A549 (cell line): Measurements from ENCODE around the gene HMG20A. TPM values are rescaled to one million over a fixed set of nuclear protein-coding genes. Genes with fewer than 3 reads are reported as not detected.

ENCODE experiments used
- ATAC-seq, 2 experiments: fragments of 200-7000 bp in 1 of 2; fragments of >200 bp in 1 of 2; cut with Nextera tagmentation in 1 of 2; cut with Tn5 transposase in 1 of 2; 3 replicates each; pipeline versions ENCODE4 v1.8.0 to v1.9.1; 2018 to 2020; ENCODE audit warnings: mild to moderate bottlenecking in 1 of 2, moderate library complexity in 1 of 2
- CTCF ChIA-PET: fragments of 300-600 bp; sonication (Branson Sonifier 250); formaldehyde crosslinking; extraction: SDS; loops from one replicate; lab custom pipeline; 2021; ENCODE audit warnings: antibody characterized with exemption, inconsistent platforms; lab: Yijun Ruan, JAX
- POLR2A ChIA-PET: fragments of 350-600 bp; formaldehyde crosslinking; extraction: SDS; loops from one replicate; lab custom pipeline; 2021; ENCODE audit warnings: antibody characterized with exemption, inconsistent platforms; lab: Yijun Ruan, JAX
- DNase-seq, 2 experiments: peaks; one replicate each; pipeline versions ENCODE4 v3.0.0 to v3.0.0-alpha.2; 2011 to 2016; ENCODE audit warnings: low read depth in 1 of 2, low spot score in 1 of 2
- FAIRE-seq: peaks from 2 replicates; lab custom pipeline; 2011; peaks lifted over from hg19 to GRCh38; lab: Jason Lieb, UNC
- H3K27ac ChIP-seq, 2 experiments: fragments of >200 bp; sonication (Bioruptor Twin); formaldehyde crosslinking; 3 replicates each; pipeline ENCODE4 v1.5.1; 2016 to 2017
- H3K4me1 ChIP-seq: fragments of >200 bp; sonication (Bioruptor Twin); formaldehyde crosslinking; 3 replicates; pipeline ENCODE4 v1.6.1; 2016
- H3K4me2 ChIP-seq: fragments of >200 bp; sonication (Bioruptor Twin); formaldehyde crosslinking; 3 replicates; pipeline ENCODE4 v1.6.1; 2016
- H3K4me3 ChIP-seq: fragments of >200 bp; sonication (Bioruptor Twin); formaldehyde crosslinking; 3 replicates; pipeline ENCODE4 v1.5.1; 2016
- H3K9me3 ChIP-seq: fragments of >200 bp; sonication (Bioruptor Twin); formaldehyde crosslinking; 3 replicates; pipeline ENCODE4 v1.6.1; 2016
- EHMT2 ChIP-seq: fragments of 200-600 bp; sonication (generic); IDR thresholded peaks from 2 replicates; pipeline ENCODE4 v1.6.1; 2016; ENCODE audit warnings: antibody characterized with exemption, low read depth, mild to moderate bottlenecking, moderate library complexity
- EP300 ChIP-seq, 2 experiments: fragments of >200 bp; sonication (Bioruptor Twin); formaldehyde crosslinking; IDR thresholded peaks; 2 replicates in 1 of 2; 3 replicates in 1 of 2; pipeline ENCODE4 v1.6.1; 2016 to 2017
- ESRRA ChIP-seq: fragments of 150-350 bp; IDR thresholded peaks from 2 replicates; pipeline ENCODE4 v1.6.1; 2014; ENCODE audit warnings: mild to moderate bottlenecking, low read length, borderline replicate concordance
- FOSB ChIP-seq: fragments of 250-450 bp; sonication (Bioruptor Pico); IDR thresholded peaks from 2 replicates; pipeline ENCODE4 v1.5.0; 2020; ENCODE audit warnings: mild to moderate bottlenecking, moderate library complexity
- HDAC2 ChIP-seq: fragments of 200-600 bp; sonication (generic); IDR thresholded peaks from 2 replicates; pipeline ENCODE4 v1.6.1; 2016
- JUN ChIP-seq, 2 experiments: fragments of >200 bp; sonication (Bioruptor Twin); formaldehyde crosslinking; IDR thresholded peaks; 2 replicates in 1 of 2; 3 replicates in 1 of 2; pipeline ENCODE4 v1.6.1; 2016 to 2017
- JUNB ChIP-seq: fragments of >200 bp; sonication (Bioruptor Twin); formaldehyde crosslinking; IDR thresholded peaks from 2 replicates; pipeline ENCODE4 v1.6.1; 2016
- KDM1A ChIP-seq: fragments of 200-600 bp; sonication (generic); IDR thresholded peaks from 2 replicates; pipeline ENCODE4 v1.6.1; 2016; ENCODE audit warnings: low read depth, mild to moderate bottlenecking
- MAFK ChIP-seq: fragments of 450-650 bp; IDR thresholded peaks from 2 replicates; pipeline ENCODE4 v1.6.1; 2014; ENCODE audit not compliant: partially characterized antibody
- PHF8 ChIP-seq: fragments of 200-600 bp; sonication (generic); IDR thresholded peaks from 2 replicates; pipeline ENCODE4 v1.6.1; 2016; ENCODE audit warnings: low read depth, mild to moderate bottlenecking, antibody characterized with exemption, moderate library complexity, borderline replicate concordance
- POLR2A ChIP-seq: IDR thresholded peaks from 2 replicates; pipeline ENCODE4 v1.6.1; 2012; ENCODE audit warnings: mild to moderate bottlenecking, low read length
- SMC3 ChIP-seq: fragments of >200 bp; sonication (Bioruptor Twin); formaldehyde crosslinking; IDR thresholded peaks from 3 replicates; pipeline ENCODE4 v1.6.1; 2018; ENCODE audit warnings: inconsistent platforms
- SREBF2 ChIP-seq: fragments of 450-650 bp; IDR thresholded peaks from 2 replicates; pipeline ENCODE4 v1.6.1; 2014; ENCODE audit warnings: mild to moderate bottlenecking, moderate library complexity
- TP53 ChIP-seq: fragments of 250-450 bp; sonication (Bioruptor Pico); IDR thresholded peaks from 2 replicates; pipeline ENCODE4 v1.5.0; 2021; ENCODE audit warnings: mild to moderate bottlenecking, moderate library complexity
- ZC3H11A ChIP-seq: fragments of 450-650 bp; IDR thresholded peaks from 2 replicates; pipeline ENCODE4 v1.6.1; 2014; ENCODE audit warnings: antibody characterized with exemption, mild to moderate bottlenecking
- ZNF302 ChIP-seq: fragments of 250-450 bp; sonication (Bioruptor Pico); IDR thresholded peaks from 2 replicates; pipeline ENCODE4 v1.9.0; 2021; ENCODE audit warnings: inconsistent platforms, mild to moderate bottlenecking, moderate library complexity
- WGBS: methylation state at CpG from one replicate; pipeline ENCODE4 v1.1.6; 2017; ENCODE audit errors: missing lambda C conversion rate; 5-methylcytosine and 5-hydroxymethylcytosine counted together
- polyA plus RNA-seq, 4 experiments: library from polyadenylated mRNA; depleted of rRNA in 3 of 4; stranded (reverse); fragments of >200 nt; fragmentation: RNase III in 1 of 4; extraction: RNeasy Plus Mini Kit Qiagen cat#74134 plus additional on column Dnase treatment in 1 of 4; gene quantifications; 2 replicates in 3 of 4; 3 replicates in 1 of 4; pipeline ENCODE4 v1.2.3, GENCODE V29; 2011 to 2017
- TF ChIP-seq, protein P1 (sequence below): fragments of 250-450 bp; sonication (Bioruptor Pico); IDR thresholded peaks from 2 replicates; pipeline ENCODE4 v1.5.0; 2021; ENCODE audit warnings: mild to moderate bottlenecking, moderate library complexity, borderline replicate concordance
- TF ChIP-seq, protein P2 (sequence below): fragments of 450-650 bp; IDR thresholded peaks from 2 replicates; pipeline ENCODE4 v1.6.1; 2014; ENCODE audit warnings: antibody characterized with exemption
- TF ChIP-seq, protein P3 (sequence below): fragments of 150-350 bp; IDR thresholded peaks from 2 replicates; pipeline ENCODE4 v1.6.1; 2014; ENCODE audit warnings: low read depth, mild to moderate bottlenecking, low read length
- TF ChIP-seq, protein P4 (sequence below): IDR thresholded peaks from 2 replicates; pipeline ENCODE4 v1.6.1; 2012
- TF ChIP-seq, protein P5 (sequence below): fragments of >200 bp; sonication (Bioruptor Twin); formaldehyde crosslinking; IDR thresholded peaks from 2 replicates; pipeline ENCODE4 v1.6.1; 2016

Gene HMG20A
- polyA plus RNA-seq, 2 of the 4 experiments (the other 2 are of a cell fraction) = 29.5 to 85.1 TPM

DNA sequence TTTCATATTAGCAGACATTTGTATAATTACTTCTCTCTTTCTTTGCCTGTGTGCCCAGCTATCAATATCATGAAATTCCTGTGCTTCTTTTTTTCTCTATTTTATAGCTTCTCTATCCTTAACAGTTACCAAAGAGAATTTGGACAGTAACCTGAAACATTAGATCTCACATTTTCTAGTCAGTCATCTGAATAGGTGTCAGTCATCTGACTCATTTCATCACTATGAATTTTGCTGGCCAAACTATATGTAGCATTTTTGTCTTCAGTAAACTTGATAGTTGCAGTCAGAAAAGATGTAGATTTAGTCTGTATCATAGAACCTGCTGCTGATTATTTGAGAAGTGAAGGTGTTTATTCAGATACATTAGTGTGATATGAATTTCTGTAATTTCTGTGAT lies 52.6 kb downstream of the HMG20A start:
- no peak for TF ChIP-seq SREBF2
- no peak for TF ChIP-seq ZC3H11A
- TF ChIP-seq HDAC2 = no peak
- TF ChIP-seq FOSB (CRISPR knock-in tag) = no peak
- TF ChIP-seq JUN (IDR thresholded peaks at IDR 0.05) = no peak
- TF ChIP-seq, protein P1, sequence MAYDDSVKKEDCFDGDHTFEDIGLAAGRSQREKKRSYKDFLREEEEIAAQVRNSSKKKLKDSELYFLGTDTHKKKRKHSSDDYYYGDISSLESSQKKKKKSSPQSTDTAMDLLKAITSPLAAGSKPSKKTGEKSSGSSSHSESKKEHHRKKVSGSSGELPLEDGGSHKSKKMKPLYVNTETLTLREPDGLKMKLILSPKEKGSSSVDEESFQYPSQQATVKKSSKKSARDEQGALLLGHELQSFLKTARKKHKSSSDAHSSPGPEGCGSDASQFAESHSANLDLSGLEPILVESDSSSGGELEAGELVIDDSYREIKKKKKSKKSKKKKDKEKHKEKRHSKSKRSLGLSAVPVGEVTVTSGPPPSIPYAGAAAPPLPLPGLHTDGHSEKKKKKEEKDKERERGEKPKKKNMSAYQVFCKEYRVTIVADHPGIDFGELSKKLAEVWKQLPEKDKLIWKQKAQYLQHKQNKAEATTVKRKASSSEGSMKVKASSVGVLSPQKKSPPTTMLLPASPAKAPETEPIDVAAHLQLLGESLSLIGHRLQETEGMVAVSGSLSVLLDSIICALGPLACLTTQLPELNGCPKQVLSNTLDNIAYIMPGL = no peak
- TF ChIP-seq POLR2A = no peak
- no peak for TF ChIP-seq TP53 (CRISPR knock-in tag)
- TF ChIP-seq, protein P2, sequence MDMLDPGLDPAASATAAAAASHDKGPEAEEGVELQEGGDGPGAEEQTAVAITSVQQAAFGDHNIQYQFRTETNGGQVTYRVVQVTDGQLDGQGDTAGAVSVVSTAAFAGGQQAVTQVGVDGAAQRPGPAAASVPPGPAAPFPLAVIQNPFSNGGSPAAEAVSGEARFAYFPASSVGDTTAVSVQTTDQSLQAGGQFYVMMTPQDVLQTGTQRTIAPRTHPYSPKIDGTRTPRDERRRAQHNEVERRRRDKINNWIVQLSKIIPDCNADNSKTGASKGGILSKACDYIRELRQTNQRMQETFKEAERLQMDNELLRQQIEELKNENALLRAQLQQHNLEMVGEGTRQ = no peak
- no peak for TF ChIP-seq SMC3
- ChIA-PET CTCF (no interaction called here), POLR2A (no interaction called here)
- Histone ChIP-seq H3K4me3 (no peak overlapping the region), H3K4me1 (no peaks in the 10 kb centered on the region), H3K9me3 (no peaks in the 10 kb centered on the region), H3K27ac (no peak overlapping the region), H3K4me2 (no peak overlapping the region)
- ATAC-seq = no peak
- FAIRE-seq = peak; percentile 7
- no peak for DNase-seq

DNA sequence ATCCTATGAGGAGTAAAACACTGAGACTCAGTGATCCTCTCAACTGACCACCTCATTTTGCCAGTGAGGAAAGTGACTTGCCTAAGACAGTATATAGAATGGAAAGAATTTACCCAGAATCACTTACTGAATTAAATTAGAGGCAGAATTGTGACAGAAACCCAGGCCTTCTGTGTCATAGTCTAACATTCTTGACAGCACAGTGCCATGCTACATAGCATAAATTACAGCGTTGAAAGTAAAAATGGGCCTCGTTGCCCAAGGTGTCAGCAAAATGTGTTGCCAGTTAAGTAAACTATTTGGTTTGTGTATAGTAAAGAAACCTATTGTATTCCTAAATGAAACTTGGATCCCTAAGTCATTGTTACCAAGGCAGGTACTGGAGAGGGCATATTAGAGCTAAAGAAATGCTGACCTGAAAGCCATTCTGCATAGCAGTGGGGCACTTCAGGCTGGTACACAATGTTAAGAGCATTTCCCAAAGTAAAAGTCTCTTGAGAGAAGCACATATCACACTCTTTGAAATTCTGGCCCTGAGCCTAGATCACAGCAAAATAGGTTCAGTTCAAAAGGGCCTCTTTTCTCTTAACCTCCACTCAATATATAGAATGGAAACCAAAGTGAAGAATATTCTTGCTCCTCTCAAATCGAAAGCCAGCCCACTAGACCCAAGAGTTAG lies 53.8 kb downstream of the HMG20A start:
- FAIRE-seq = no peak
- TF ChIP-seq, protein P3, sequence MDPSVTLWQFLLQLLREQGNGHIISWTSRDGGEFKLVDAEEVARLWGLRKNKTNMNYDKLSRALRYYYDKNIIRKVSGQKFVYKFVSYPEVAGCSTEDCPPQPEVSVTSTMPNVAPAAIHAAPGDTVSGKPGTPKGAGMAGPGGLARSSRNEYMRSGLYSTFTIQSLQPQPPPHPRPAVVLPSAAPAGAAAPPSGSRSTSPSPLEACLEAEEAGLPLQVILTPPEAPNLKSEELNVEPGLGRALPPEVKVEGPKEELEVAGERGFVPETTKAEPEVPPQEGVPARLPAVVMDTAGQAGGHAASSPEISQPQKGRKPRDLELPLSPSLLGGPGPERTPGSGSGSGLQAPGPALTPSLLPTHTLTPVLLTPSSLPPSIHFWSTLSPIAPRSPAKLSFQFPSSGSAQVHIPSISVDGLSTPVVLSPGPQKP = no peak
- TF ChIP-seq MAFK (no peak), PHF8 (no peak), JUNB (no peak), EHMT2 (no peak), ESRRA (no peak), KDM1A (no peak), EP300 (IDR thresholded peaks at IDR 0.05) (no peak), FOSB (CRISPR knock-in tag) (no peak)
- TF ChIP-seq, protein P4, sequence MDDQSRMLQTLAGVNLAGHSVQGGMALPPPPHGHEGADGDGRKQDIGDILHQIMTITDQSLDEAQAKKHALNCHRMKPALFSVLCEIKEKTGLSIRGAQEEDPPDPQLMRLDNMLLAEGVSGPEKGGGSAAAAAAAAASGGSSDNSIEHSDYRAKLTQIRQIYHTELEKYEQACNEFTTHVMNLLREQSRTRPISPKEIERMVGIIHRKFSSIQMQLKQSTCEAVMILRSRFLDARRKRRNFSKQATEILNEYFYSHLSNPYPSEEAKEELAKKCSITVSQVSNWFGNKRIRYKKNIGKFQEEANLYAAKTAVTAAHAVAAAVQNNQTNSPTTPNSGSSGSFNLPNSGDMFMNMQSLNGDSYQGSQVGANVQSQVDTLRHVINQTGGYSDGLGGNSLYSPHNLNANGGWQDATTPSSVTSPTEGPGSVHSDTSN = no peak
- TF ChIP-seq, protein P5, sequence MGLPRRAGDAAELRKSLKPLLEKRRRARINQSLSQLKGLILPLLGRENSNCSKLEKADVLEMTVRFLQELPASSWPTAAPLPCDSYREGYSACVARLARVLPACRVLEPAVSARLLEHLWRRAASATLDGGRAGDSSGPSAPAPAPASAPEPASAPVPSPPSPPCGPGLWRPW = no peak
- CTCF ChIA-PET = interaction anchor here (2.4 kb wide), 1 partner anchor 356 kb away, joined by 7 read pairs; no protein-coding TSS in a partner anchor

DNA sequence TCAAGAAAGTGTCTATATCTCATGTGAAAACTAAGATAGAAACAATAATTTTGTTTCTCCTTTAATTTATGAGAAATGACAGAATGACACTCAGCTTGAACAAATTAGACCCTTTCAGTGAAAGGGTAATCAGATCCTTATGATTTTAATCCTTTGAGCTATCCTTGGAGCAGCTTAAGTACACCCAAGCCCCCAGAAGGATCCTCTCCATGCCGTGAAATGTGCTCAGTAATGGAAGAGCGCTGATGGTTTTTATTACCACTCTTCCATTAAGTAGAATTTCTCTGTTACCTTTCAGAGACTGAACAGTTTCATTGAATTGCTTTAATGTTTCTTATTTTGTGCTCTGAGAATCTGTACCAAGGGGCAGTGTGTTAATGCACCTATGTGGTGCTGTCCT lies 54.3 kb downstream of the HMG20A start:
- no peak overlapping the region for H3K27ac ChIP-seq
- ChIA-PET POLR2A (no interaction called here), CTCF (interaction anchor here (2.4 kb wide), 1 partner anchor 356 kb away, joined by 7 read pairs; no protein-coding TSS in a partner anchor)
- no peak overlapping the region for H3K4me3 ChIP-seq
- H3K4me2 ChIP-seq = no peak overlapping the region
- TF ChIP-seq ZNF302 (CRISPR knock-in tag) = no peak
- 94% methylated on average over 2 of the region's 2 CpGs for WGBS
- FAIRE-seq = peak; percentile 18
- no peak for ATAC-seq
- H3K4me1 ChIP-seq = no peaks in the 10 kb centered on the region
- DNase-seq = no peak
- no peaks in the 10 kb centered on the region for H3K9me3 ChIP-seq

More for the DNA sequence above, 53.8 kb downstream of the HMG20A start:
- 86% methylated on average over 3 of the region's 3 CpGs for WGBS
- POLR2A ChIA-PET = no interaction called here
- no peak overlapping the region for H3K4me2 ChIP-seq
- H3K4me1 ChIP-seq = no peaks in the 10 kb centered on the region
- DNase-seq = no peak
- H3K27ac ChIP-seq = no peak overlapping the region
- no peak overlapping the region for H3K4me3 ChIP-seq
- H3K9me3 ChIP-seq = no peaks in the 10 kb centered on the region
- ATAC-seq = no peak
